ENCODE results near the gene ARHGEF18. TPM values are rescaled to one million over a fixed set of nuclear protein-coding genes. Genes with fewer than 3 reads are reported as not detected.
A peak's percentile ranks its signal among the peaks of the same experiment; 100 is the strongest.

ARHGEF18 gene
- total RNA-seq, 3 donors from 2014 or later: 67.8 to 86.8 (median 81.2) TPM

DNA sequence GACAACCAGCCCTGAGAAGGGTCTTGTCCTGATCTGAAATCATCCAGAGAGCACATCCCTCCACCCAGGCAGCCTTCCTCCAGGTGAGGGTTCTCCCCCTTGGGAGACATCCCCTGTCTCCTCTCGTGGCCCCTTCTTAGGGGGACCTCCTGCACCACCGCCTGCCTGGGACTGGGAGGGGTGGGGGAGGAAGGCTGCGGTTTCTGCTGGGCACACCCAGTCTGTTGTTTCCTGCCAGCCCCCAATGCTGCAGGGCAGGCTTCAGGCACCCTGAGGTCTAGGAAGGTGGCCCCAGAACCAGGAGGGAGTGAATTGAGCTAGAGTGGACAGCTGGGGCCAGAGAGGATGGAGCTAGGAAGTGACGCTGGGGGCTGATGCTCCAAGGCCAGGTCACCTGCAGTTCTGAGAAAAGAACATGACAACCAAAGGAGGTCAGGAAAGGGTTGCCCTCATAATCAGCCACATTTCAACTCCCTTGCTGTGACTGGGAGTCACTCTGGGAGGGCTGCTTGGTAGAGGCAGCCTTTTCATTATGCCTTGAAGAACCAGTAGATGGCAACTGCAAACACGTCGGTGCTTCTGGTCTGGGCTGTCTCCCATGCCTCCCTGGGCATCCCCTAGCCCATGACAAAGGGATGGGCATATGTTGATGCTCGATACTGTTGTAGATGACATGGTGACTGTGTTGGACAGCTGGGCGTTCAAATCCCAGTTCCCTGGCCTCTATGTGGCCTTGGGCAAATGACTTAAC, 1.4 kb downstream of the ARHGEF18 start:
- DNase-seq: peak in 2 of 3 donors; percentile 48 to 85
- intact Hi-C loops (cut with DNase I, micrococcal nuclease): loop anchor here in 1 of 2 donors (10.0 kb wide), 1 partner anchor 205 kb away; no protein-coding TSS in a partner anchor
- TF ChIP-seq, protein P1, sequence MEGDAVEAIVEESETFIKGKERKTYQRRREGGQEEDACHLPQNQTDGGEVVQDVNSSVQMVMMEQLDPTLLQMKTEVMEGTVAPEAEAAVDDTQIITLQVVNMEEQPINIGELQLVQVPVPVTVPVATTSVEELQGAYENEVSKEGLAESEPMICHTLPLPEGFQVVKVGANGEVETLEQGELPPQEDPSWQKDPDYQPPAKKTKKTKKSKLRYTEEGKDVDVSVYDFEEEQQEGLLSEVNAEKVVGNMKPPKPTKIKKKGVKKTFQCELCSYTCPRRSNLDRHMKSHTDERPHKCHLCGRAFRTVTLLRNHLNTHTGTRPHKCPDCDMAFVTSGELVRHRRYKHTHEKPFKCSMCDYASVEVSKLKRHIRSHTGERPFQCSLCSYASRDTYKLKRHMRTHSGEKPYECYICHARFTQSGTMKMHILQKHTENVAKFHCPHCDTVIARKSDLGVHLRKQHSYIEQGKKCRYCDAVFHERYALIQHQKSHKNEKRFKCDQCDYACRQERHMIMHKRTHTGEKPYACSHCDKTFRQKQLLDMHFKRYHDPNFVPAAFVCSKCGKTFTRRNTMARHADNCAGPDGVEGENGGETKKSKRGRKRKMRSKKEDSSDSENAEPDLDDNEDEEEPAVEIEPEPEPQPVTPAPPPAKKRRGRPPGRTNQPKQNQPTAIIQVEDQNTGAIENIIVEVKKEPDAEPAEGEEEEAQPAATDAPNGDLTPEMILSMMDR (IDR thresholded peaks at IDR 0.05): no peak
- peak; percentile 49 for ATAC-seq
- Histone ChIP-seq H3K4me1 (ENCODE audit: low read depth) (peaks cover 5% of the 10 kb centered on the region), H3K4me3 (no peak overlapping the region), H3K9me3 (peaks cover 7% of the 10 kb centered on the region), H3K36me3 (ENCODE audit: low read depth) (no peaks in the 10 kb centered on the region)

DNA sequence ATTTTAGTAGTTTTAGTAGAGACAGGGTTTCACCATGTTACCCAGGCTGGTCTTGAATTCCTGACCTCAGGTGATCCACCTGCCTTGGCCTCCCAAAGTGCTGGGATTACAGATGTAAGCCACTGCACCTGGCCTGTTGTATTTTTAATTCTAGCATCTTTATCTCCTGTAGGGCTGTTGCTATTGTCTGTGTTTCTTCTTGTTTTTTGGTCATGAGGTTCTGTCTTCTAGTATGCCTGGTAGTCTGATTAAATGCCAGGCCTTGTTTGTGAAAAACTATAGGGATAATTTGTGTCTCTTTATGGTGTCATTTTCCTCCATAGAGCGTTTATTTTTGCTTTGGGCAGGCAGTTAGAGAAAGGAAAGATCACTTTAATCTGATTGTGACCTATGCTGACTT, 3.1 kb downstream of the ARHGEF18 start:
- Histone ChIP-seq H3K9me3 (peaks cover 7% of the 10 kb centered on the region), H3K36me3 (ENCODE audit: low read depth) (no peaks in the 10 kb centered on the region), H3K4me1 (ENCODE audit: low read depth) (no peaks in the 10 kb centered on the region), H3K4me3 (no peak overlapping the region)
- ATAC-seq (no peak), DNase-seq (no peak)
- TF ChIP-seq, protein P1 (IDR thresholded peaks at IDR 0.05): no peak
- intact Hi-C loops (cut with DNase I, micrococcal nuclease): no loop called here

DNA sequence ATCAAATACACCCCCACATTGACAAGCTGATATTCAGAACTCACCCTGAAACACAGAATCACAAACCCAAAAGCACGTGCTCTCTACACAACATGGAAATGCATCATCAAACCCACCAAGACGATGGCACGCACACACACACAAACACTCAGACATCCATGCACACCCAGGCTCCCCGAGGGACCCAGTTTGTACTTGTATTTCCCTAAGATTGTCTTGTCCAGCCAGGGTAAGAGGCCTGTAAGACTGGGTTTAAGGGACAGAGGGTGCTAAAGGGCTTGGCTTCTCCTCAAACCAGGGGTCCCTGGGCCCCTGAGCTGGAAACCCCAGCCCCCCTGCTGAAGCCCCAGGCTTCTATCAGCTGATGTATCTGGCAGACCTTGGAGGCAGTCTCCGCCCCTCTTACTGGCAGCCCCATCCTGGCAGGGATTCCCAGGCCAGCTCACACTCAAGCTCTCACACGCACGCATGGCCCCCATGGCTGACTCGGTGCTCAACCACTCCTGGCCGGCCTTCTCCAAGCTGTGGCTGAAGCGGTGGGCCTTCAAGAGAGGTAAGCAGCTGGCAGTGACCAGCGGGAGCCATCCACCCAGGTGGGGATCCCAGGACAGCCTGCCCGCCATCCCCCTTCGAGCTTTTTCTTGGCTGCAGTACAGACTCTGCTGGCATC, 6.5 kb downstream of the ARHGEF18 start:
- ATAC-seq (no peak), DNase-seq (peak in 1 of 3 donors; percentile 28)
- Histone ChIP-seq H3K4me3 (no peak overlapping the region), H3K9me3 (peaks cover 7% of the 10 kb centered on the region), H3K4me1 (ENCODE audit: low read depth) (no peaks in the 10 kb centered on the region), H3K36me3 (ENCODE audit: low read depth) (no peaks in the 10 kb centered on the region)
- intact Hi-C loops (cut with DNase I, micrococcal nuclease): no loop called here
- TF ChIP-seq, protein P1 (IDR thresholded peaks at IDR 0.05): no peak

DNA sequence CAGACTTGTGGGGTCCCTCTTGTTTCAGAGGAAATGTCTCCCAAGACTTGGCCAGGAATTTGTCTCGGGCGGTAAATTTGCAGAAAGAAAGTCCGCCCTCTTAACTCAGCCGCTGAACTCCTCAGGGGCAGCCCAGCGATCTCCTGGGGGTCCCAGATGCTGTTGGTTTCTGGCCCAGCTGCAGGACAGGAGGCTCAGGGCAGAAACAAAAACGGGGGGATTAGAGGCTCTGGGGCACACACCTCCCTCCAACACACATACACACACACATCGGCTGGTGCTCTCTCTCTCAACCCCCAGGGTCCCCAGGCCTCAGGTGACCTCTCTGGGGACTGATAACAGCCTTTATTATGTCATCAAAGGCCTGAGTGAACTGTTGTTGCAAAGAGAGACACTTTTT, 7.1 kb downstream of the ARHGEF18 start:
- Histone ChIP-seq H3K4me1 (ENCODE audit: low read depth) (no peaks in the 10 kb centered on the region), H3K4me3 (no peak overlapping the region), H3K9me3 (peaks cover 7% of the 10 kb centered on the region), H3K36me3 (ENCODE audit: low read depth) (no peaks in the 10 kb centered on the region)
- TF ChIP-seq, protein P1 (IDR thresholded peaks at IDR 0.05): no peak
- DNase-seq: no peak
- no peak for ATAC-seq
- intact Hi-C loops (cut with DNase I, micrococcal nuclease): no loop called here

DNA sequence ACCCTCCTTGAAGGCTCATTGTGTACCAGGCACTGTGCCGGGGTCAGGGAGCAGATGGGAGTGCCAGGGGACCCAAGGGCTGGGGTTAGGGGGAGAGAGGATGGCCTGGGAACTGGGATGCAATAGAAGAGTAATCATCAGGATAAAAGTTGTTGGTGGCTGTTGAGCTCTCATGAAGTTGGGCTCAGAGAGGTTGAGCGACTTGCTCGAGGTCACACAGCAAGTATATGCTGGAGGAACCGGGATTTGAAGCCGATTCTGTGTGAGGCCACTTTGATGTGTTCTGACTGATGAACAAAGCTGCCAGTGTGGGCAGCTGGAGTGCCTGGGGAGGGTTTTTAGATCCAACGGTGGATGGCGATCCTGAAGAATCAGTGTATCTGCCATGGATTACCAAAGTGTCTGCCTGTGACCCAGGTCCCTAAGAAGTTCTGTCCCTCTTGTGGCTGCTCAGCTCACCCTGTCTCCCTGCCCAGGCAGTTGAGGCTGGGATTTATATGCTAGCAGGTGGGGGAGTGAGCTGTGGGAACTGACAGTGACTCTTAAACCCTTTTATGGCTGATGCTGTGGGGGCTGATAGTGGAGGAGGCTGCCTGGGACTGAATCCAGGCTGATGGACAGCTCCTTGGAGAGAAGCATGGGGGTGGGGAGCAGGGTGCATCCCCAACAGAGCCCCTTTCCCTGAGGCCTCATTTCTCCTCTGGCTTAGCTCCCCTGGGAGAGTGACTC, 8.3 kb downstream of the ARHGEF18 start:
- Histone ChIP-seq H3K9me3 (peaks cover 2% of the 10 kb centered on the region), H3K4me3 (no peak overlapping the region), H3K4me1 (ENCODE audit: low read depth) (no peaks in the 10 kb centered on the region), H3K36me3 (ENCODE audit: low read depth) (no peaks in the 10 kb centered on the region)
- peak in 1 of 3 donors; percentile 10 for DNase-seq
- intact Hi-C loops (cut with DNase I, micrococcal nuclease): no loop called here
- ATAC-seq: no peak
- TF ChIP-seq, protein P1 (IDR thresholded peaks at IDR 0.05): no peak

Measured in mucosa of descending colon (tissue), 3 donors.